ENCODE data around the gene NSL1.
"Not testable (repeated sequence)": the region's sequence is repeated elsewhere in the genome, so short reads cannot be mapped to it uniquely, and the experiment has no call there.

NSL1 gene

DNA sequence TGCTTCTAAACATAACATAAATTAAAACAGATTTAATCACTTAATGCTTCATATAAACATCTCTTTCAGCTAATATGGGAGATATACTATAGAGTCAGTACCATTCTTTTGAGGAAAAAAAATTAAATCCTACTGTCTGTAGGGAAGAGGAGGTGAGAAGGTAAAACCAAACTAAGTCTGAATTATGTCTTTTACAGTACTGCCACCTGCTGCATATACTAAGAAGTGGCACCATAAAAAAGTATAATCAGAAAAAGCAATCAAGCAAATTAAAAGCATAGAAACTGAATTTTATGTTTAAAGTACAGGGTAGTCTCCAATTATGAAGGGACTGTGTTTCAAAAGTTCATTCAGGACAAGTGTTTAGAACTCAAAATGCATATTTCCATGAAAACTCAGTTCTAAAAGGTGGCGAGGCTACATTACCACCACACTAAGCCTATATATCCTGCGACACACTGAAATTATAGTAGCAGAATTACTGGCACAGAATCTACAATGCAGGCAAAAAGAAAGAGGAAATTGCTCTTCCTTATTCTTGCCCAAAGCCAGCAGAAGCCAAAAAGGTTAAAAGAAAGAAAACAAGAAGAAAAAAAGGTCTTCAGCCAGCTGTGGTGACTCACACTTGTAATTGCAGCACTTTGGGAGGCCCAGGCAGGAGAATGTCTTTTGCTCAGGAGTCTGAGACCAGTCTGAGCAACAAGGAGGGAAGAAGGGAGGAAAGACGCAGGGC, 9.0 kb downstream of the NSL1 start:
- FAIRE-seq: peak; percentile 97

DNA sequence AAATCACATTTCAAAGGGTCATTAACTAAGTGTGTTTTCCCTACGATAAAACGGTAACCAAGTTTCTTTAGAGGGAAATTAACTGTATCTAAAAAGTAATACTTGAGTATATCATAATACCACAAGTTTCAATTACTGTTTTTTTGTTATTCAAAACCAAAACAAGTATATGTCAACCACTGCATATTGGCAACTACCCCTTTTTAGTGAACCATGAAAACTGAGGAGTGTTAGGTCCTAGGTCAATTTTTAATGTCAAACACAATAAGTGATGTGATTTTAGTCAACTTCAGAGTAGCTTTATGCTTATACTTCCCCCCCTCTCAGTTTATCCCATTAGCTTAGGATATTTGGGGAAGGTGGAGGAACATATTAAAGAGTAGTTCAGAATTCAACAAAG, 10.4 kb downstream of the NSL1 start:
- peak; percentile 79 for FAIRE-seq

GRCh38 chr1:212780759-212781158, 10.8 kb downstream of the NSL1 start:
- no peak for FAIRE-seq

- FAIRE-seq: not testable (repeated sequence)
Measured at GRCh38 chr1:212779086-212779485, 12.5 kb downstream of the NSL1 start.

GRCh38 chr1:212777151-212777550, 14.4 kb downstream of the NSL1 start:
- FAIRE-seq: no peak

DNA sequence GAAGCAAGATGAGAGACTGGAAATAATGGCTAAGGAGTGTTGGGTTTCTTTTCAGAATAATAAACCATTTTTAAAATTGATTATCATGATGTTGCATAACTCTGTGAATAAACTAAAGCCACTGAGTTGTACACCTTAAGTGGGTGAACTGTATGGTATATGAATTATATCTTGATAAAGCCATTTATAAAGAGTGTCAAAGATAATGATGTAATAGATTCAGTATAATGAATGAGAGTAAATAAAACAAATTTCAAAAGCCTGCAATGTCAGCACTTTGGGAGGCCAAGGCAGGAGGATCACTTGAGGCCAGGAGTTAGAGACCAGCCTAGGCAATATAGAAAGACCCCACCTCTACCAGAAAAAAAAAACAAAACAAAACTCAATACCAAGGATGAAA, 16.3 kb downstream of the NSL1 start:
- peak; percentile 17 for FAIRE-seq

DNA sequence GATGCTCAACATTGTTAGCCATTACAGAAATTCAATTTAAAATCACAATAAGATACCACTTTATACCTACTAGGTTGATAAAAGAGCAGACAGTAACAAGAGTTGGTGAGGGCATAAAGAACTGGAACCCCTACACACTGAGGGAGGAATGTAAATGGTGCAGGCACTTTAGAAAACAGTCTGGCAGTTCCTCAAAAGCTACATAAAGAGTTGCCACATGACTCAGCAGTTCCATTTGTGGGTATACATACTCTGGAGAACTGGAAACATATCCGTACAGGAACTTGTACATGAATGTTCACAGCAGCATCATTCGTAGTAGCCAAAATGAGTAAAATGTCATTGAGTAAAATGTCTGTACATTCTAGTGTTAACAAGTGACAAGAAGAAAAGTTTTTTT, 17.0 kb downstream of the NSL1 start:
- no peak for FAIRE-seq

DNA sequence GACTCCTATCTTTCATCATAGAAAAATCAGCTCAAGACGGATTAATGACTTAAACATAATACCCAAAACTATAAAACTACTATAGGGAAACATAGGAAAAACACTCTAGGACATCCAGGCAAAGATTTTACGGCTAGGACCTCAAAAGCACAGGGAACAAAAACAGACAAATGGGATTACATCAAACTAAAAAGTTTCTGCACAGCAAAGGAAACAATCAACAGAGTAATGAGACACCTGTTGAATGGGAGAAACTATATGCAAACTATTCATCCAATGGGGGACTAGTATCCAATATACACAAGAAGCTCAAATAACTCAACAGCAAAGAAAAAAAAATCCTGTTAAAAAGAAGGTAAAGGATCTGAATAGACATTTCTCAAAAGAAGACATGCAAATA, 18.6 kb downstream of the NSL1 start:
- no peak for FAIRE-seq

GRCh38 chr1:212771341-212771740, 20.2 kb downstream of the NSL1 start:
- no peak for FAIRE-seq

DNA sequence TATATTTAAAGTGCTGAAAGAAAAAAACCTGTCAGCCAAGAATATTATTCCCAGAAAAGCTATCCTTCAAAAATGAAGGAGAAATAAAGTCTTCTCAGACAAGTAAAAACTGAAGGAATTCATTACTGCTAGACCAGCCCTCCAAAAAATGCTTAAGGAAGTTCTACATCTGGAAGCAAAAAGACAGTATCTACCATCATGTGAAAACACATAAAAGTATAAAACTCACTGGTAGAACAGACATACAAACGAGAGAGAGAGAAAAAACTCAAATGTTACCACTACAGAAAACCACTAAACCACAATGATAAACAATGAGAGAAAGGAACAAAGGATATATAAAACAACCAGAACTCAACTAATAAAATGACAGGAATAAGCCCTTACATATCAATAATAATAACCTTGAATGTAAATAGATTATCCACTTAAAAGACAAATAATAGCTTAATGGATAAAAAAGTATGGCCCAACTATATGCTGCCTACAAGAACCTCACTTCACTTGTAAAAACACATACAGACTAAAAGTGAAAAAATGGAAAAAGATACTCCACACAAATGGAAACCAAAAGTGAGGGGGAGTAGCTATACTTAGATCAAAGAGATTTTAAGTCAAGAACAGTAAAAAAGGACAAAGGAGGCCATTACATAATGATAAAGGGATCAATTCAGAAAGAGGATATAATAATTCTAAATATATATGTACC, 22.0 kb downstream of the NSL1 start:
- peak; percentile 76 for FAIRE-seq

DNA sequence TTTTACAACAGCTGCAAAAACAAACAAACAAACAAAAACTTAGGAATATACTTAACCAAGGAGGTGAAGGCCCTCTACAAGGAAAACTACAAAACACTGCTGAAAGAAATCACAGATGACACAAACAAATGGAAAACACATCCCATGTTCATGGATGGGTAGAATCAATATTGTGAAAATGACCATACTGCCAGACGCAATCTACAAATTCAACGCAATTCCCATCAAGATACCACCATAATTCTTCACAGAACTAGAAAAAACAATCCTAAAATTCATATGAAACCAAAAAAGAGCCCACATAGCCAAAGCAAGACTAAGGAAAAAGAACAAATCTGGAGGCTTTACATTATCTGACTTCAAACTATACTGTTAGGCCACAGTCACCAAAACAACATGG, 24.8 kb downstream of the NSL1 start:
- FAIRE-seq: not testable (repeated sequence)

DNA sequence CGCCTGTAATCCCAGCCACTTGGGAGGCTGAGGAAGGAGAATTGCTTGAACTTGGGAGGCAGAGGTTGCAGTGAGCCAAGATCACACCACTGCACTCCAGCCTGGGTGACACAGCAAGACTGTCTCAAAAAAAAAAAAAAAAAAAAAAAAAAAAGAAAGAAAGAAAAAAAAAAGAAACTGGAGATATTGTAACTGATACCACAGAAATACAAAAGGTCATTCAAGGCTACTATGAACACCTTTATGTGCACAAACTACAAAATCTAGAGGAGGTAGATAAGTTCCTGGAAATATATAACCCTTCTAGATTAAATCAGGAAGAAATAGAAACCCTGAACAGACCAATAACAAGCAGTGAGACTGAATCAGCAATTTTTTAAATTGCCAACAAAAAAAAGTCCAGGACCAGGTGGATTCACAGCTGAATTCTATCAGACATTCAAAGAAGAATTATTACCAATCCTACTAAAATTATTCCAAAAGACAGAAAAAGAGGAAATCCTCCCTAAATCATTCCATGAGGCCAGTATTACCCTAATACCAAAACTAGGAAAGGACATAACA, 26.8 kb downstream of the NSL1 start:
- not testable (repeated sequence) for FAIRE-seq

GRCh38 chr1:212762839-212763238, 28.7 kb downstream of the NSL1 start:
- no peak for FAIRE-seq

- FAIRE-seq: no peak
Measured at GRCh38 chr1:212762234-212762633, 29.3 kb downstream of the NSL1 start.

DNA sequence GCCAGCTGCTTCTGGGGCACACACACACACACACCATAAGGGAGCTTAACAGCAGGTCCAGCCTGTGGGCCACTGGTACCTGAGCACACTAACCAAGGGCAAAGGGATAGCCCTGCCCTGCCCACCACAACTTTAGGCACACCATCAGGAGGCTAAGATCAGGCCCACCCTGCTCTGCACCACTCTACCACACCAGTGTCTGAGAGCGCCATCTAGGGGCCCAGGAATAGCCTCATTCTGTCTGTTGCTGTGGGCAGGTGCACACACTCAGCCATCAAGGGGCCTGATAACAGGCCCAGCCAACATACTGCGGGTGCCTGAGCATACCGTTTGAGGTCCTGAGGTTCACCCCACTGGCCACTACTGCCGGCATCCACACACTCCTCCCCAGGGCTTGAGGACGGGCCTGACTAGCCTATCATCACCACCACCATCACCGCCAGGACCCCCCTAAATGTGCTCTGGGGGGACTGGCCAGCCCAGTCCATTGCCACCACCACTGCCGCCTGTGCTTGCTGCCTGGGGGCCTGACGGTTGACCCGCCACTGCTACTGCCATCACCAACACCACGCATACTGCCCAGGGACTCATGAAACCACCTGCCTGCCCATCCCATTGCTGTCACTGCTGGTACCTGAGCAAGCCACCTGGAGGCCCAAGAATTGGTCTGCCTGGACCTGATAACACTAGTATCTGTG, 31.3 kb downstream of the NSL1 start:
- FAIRE-seq: no peak

DNA sequence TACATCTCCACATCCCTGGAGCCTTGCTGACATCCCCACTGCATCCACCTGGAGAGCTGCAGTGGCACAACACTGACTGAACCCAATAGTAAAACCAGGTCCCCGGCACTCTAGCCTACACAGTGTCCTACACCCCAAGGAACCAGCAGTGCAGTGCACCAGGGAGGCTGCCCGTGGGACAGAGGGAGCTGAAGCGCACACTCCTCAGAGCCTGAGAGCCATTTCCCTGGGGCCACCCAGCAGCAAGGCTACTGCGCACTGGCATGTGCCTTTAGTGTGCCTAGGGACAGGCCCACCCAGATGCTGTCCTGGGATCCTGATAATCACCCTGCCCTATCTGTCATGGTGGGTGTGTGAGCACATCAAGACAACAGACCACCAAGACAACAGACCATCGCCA, 31.9 kb downstream of the NSL1 start:
- no peak for FAIRE-seq

- no peak for FAIRE-seq
Measured at GRCh38 chr1:212754680-212755079, 36.9 kb downstream of the NSL1 start.

- FAIRE-seq: no peak
Measured at GRCh38 chr1:212754193-212754592, 37.4 kb downstream of the NSL1 start.

- FAIRE-seq: no peak
Measured at GRCh38 chr1:212753749-212754148, 37.8 kb downstream of the NSL1 start.

- FAIRE-seq: no peak
Measured at GRCh38 chr1:212752934-212753497, 38.6 kb downstream of the NSL1 start.

DNA sequence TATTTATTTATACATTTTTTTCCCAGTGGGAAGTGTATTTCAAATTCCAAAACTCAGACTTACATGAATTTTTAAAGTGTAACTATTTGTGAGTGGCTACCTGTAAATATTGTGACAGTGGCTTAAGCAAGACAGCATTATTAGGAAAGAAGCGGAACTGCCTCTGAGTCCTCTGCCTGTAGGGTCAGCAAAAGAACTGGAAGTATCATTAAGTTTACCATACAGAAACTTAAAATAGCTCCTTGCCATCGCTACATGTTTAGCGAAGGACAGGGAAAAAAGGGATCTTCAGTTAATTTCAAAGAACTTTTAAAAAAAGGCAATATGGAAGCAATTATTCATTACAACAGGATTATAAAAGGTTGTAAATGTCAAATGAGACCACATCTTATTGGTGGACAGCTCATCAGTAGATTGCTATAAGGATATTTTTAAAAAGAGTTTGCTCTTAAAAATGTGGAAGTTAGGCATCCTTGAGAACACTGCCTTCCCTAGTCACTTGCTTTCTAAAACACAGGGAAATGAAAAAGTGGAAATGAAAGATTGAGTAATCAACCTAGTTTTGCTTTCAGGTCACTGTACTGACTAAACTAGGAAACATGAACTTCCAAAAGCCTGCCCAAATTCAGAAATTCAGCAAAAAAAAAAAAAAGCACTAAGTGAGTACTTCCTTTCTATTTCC, 39.2 kb downstream of the NSL1 start:
- no peak for FAIRE-seq

DNA sequence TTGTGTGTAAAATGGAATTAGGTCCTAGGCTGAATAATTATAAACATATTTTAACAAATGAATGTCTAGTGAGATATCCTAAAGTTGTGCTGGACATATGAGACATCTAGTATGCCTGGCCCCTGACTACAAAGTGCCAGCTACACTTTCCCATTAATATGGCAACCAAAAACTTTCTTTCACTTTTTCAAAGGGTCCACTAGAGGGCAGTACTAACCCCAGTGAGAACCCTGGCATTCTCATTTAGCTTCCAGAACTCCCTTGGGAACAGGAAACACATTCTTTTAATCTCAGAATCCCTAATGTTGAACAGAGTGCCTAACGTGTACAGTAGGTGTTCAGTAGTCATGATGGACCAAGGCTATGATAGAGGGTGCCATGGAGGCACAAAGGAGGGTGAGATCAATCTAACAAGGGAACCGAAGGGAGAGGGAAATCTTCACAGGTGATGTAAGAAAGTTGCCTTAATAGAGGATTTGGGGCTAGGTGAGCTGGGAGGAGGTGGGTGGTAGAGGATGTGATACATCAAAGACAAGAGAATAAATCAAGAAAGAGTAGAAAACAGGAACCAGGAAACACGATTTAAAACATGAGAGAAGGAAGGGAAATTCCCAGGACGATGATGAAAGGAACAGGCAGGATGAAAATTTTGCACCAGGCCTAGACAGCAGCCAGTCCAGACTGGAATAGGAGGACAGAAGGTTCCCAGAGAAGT, 41.6 kb downstream of the NSL1 start:
- FAIRE-seq: peak; percentile 95
